GM18867 (cell line): Measurements from ENCODE around the gene GAL3ST2.
"Not testable (repeated sequence)": the region's sequence is repeated elsewhere in the genome, so short reads cannot be mapped to it uniquely, and the experiment has no call there.

Experiments used
- ATAC-seq: cut with Tn5 transposase; IDR thresholded peaks from one replicate; pipeline ENCODE4 v1.9.1; 2021; ENCODE audit warnings: mild to moderate bottlenecking, moderate library complexity; ENCODE audit not compliant: unreplicated experiment

The GAL3ST2 gene

DNA sequence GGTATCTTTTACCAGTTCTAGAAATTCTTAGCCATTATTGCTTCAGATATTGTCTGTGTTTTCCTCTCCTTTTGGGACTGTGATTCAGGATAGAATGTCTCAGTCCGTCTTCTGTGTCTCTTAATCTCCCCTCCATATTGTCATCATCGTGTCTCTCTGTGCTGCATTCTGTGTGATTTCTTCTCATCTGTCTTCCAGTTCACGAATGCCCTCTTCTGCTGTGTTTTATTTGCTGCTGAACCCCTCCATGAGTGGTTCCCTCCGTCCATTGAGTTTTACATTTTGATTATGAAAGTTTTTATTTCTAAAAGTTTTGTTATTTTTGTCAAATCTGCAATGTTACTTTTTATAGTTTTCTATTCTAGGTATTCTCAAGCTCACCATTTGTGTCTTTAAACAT, 30.5 kb upstream of the GAL3ST2 start:
- ATAC-seq: no peak

DNA sequence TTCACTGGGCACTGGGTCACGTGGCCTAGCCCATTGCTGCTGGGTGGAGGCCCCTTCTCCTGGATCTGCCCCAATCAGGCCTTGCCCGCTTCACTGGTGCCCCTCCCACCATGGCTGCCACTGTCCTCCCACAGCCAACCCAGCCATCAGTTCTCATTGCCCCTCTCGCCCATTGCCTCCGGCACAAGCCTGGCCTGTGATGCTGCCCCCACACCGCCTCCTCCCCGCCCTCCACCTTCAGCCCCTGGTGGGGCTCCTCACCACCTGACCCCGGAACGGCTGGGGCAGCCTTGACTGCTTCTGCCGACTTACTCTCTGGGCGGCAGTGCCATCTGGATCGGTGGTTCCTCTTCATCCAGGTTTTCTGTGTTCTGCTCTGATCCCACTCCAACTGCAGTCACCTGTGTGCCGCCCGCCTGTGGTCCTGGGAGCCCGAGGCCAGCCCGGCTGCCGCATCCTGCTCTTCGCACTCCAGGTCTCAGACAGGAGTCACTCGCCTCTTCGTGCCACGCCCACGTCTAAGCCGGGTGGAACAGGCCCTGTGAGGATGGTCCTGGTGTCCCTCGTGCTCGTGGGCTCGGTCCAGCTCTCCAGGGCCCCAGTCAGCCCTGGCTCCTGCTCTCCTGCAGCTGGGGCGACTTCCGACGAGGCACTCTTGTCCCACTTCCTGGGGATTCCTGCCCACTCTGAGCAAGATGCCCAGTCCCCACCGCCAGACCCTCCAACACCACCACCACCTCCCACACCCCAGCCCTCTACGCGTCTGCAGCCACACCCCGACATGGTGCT, 28.0 kb upstream of the GAL3ST2 start:
- no peak for ATAC-seq

- no peak for ATAC-seq
Measured at GRCh38 chr2:241750076-241750840, 26.4 kb upstream of the GAL3ST2 start.

DNA sequence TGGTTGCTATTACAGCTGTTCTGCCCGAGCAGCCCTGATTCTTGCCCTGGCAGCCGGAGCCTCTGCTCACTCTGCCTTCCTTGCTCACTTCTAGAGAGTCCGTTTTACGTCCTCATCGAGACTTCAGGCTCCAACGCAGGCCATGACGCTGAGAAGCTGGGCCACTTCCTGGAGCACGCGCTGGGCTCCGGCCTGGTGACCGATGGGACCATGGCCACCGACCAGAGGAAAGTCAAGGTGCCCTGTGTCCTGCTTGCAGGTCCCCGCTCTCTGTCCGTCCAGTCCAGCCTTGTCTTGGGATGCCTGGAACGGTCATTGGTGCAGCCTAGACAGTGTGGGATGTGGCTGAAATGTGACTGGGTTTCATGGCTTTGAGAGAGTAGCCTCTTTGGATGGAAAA, 25.5 kb upstream of the GAL3ST2 start:
- no peak for ATAC-seq

- no peak for ATAC-seq
Measured at GRCh38 chr2:241751776-241752175, 24.8 kb upstream of the GAL3ST2 start.

DNA sequence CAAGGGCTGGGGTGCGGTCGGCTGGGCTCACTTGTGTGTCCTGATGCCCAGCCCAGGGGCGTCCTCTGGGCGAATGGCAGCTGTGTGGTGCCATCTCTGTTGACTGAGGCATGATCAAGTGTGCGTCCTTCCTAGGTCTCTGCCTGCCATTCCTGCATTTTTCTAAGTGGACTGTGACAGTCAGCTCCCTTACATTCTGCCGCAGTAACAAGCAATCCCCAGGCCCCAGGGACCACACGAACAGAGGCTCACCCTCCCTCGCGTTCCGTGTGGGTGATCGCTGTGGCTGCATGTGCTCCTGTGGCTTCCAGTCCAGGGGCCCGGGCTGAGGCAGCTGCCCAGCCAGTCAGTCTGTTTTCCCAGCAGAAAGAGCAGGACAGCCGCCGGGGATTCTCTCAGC, 24.4 kb upstream of the GAL3ST2 start:
- no peak for ATAC-seq

- no peak for ATAC-seq
Measured at GRCh38 chr2:241752689-241753276, 23.8 kb upstream of the GAL3ST2 start.

DNA sequence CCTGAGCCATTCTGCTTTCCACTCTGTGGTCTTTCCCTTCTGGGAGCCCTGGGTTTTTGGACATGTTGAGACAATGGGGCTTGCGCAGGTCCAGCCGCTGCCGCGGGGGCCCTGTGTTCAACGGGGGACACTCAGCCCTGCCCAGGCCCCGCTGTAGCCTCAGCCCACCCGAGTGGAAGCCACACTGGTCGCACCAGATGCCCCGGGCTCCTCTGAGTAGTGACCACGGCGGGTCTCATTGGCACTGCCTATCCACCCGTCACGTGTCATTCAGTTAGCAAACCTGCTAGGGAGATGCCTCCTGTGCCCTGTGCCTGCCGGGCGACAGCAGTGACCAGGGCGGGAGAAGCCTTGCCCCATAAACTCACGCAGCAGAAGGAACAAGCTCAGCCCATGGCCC, 23.1 kb upstream of the GAL3ST2 start:
- no peak for ATAC-seq

- no peak for ATAC-seq
Measured at GRCh38 chr2:241754042-241754441, 22.6 kb upstream of the GAL3ST2 start.

DNA sequence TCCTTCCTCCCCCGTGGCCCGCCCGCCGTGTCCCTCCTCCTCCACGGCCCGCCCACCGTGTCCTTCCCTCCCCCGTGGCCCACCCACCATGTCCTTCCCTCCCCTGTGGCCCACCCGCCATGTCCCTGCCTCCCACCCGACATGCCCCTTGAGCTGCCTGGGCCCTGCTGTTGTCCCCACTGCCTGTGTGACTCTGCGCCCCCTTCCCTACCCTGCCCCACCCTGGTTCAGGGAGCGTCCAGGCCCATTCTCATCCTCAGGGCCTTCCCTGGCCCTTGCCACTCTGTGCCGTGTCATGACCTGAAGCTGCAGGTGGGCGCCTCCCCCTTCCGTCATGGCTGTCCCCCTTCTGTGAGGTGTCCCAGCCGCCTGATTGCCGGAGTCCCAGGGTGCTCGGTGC, 21.5 kb upstream of the GAL3ST2 start:
- ATAC-seq: no peak

- no peak for ATAC-seq
Measured at GRCh38 chr2:241755777-241756176, 20.8 kb upstream of the GAL3ST2 start.

- ATAC-seq: no peak
Measured at GRCh38 chr2:241759067-241759807, 17.4 kb upstream of the GAL3ST2 start.

GRCh38 chr2:241759893-241760292, 16.7 kb upstream of the GAL3ST2 start:
- not testable (repeated sequence) for ATAC-seq

DNA sequence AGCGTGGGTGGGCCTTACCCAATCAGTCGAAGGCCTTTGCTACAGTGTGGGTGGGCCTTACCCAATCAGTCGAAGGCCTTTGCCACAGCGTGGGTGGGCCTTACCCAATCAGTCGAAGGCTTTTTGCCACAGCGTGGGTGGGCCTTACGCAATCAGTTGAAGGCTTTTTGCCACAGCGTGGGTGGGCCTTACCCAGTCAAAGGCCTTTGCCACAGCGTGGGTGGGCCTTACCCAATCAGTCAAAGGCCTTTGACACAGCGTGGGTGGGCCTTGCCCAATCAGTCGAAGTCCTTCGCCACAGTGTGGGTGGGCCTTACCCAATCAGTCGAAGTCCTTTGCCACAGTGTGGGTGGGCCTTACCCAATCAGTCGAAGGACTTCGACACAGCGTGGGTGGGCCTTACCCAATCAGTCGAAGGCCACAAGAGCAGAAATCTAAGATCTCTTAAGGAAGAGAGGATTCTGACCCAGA, 16.3 kb upstream of the GAL3ST2 start:
- no peak for ATAC-seq

GRCh38 chr2:241762321-241762932, 14.2 kb upstream of the GAL3ST2 start:
- ATAC-seq: no peak

GRCh38 chr2:241762933-241763369, 13.7 kb upstream of the GAL3ST2 start:
- peak; percentile 93 for ATAC-seq

DNA sequence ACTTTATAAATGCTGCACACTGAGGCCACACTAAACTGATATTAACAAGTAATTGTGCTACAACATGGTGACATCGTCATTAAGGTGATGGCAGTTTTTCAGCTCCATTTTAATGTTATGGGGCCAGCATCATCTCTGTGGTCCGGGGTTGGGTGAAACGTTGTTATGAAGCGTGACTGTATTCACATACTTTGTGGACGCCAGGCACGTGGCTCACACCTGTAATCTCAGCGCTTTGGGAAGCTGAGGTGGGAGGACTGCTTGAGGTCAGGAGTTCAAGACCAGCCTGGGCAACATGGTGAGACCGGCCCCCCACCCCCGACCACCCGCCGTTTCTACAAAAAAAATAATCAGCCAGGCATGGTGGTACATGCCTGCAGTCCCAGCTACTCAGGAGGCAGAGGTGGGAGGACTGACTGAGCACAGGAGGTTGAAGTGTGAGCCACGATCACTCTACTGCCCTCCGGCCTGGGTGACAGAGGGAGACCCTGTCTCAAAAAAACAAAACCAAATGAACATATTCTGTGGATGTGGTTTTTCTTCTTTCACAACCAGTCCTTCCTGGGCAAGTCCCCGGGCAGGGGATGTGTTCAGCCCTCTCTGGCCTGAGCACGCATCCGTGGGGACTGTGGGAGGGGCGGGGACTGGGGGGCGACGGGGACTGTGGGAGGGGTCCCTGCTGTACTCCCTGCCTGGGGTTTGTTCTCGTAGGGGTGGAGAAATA, 12.9 kb upstream of the GAL3ST2 start:
- ATAC-seq: no peak

DNA sequence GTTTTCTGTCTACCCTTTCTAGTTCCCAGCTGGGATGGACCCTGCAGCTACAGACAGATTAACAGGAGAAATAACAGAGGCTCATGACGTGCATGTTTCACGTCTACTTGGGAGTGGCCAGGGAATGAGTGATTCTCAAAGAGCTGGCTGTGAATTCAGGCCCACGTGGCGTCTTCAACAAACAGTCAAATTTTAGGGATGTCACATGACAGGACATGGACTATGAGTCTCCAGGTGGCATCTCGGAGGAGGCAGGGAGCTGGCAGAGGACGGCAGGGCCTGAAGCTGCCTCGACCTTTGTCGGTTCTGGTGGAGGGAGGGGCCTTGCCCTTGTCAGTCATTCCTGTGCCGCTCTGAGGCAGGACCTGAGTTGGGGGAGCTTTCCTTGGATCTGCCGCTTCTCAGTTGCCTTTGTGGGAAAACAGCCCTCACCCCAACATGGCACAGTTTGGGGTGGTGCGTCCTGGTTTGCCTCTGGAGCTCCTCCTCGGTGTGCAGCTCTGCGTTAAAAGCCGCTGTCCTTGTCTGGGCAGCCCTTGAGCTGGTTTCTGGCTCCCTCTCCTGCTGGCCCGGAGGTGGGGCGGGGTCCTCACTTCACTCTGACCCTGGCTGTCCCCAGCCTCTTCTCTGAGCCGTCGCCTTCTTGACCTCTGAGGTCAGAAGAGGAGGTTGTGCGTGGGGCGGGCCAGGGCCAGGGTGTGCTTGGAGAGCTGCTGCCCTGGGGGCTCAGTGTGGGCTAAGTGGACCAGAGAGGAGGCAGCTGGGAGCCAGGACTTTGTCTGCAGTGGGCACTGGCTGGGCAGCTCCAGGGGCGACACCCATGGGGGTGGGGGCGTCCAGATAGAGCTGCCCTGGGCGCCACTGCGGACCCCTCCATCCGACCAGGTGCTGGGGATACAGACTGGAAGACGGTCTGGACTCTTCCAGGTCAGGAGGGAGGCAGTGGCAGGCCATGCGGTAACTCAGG, 12.1 kb upstream of the GAL3ST2 start:
- ATAC-seq: no peak
